Melanocyte of skin (primary cell): ENCODE data around the gene LCTL. TPM values are rescaled to one million over a fixed set of nuclear protein-coding genes. Genes with fewer than 3 reads are reported as not detected.

Experiments used
- small RNA-seq, 2 donors: library from RNA; depleted of rRNA; stranded (forward); fragments of <200 nt; gene quantifications; one replicate each; pipeline ENCODE3, GENCODE V24; 2012
- total RNA-seq, 2 donors: library from RNA; depleted of rRNA; stranded (reverse); fragments of >200 nt; gene quantifications; 2 replicates each; pipeline ENCODE4 v1.2.3, GENCODE V29; 2012

Gene LCTL
- total RNA-seq, result 1 to 10 TPM; 1.4 to 2.3 TPM

GRCh38 chr15:66565741-66566144, at the start of gene LCTL:
Gene LCTL (minus strand): TSS chr15:66565998. CDS start chr15:66565365, 633 bp downstream.

GRCh38 chr15:66504563-66505429, 61.0 kb downstream of the LCTL start, which contains the start of the genes RPL4 and ZWILCH:
Gene RPL4 (minus strand): TSS chr15:66504855. CDS start chr15:66504790, 65 bp downstream.
Gene ZWILCH (plus strand): TSS chr15:66505326. CDS start chr15:66505339, 13 bp downstream.

Small RNA genes within 50 kb of the gene (small RNA-seq; reads per million reads assigned to genes)
- gene RF01159 (0 reads per million in 2 donors), gene SNORD16 (0 reads per million in 2 donors), gene SNORD18A (0 reads per million in 2 donors), gene SNORD18B (0 reads per million in 2 donors), gene SNORD18C (0 reads per million in 2 donors)

Other genes starting within 250 kb of the LCTL start
- gene TIPIN, start 209.3 kb downstream of the LCTL start, total RNA-seq, result 10 to 100 TPM; 12.0 to 24.3 TPM
- gene MAP2K1, start 179.1 kb downstream of the LCTL start, total RNA-seq, result 10 to 100 TPM; 14.1 to 20.3 TPM
- gene SNAPC5, start 68.2 kb downstream of the LCTL start, total RNA-seq, result 10 to 100 TPM; 16.0 to 17.2 TPM
- 1,000 to 10,000 TPM; 1,254 to 1,646 TPM for gene RPL4, start 61.1 kb downstream of the LCTL start, total RNA-seq
- gene ZWILCH, start 60.7 kb downstream of the LCTL start, total RNA-seq, result 10 to 100 TPM; 22.0 to 39.0 TPM
- under 1 TPM; 0.33 to 0.69 TPM for gene SMAD6, start 136.2 kb upstream of the LCTL start, total RNA-seq